Psoas muscle (tissue), 8 donors: Measurements from ENCODE around the gene MYL12B. TPM values are rescaled to one million over a fixed set of nuclear protein-coding genes. Genes with fewer than 3 reads are reported as not detected.

Experiments
- ATAC-seq, 4 donors: fragments of 200-7000 bp; cut with Tn5 transposase; one replicate each; pipeline ENCODE4 v1.9.1; 2020; ENCODE audit warnings: moderate library complexity in 3 of 4, mild to moderate bottlenecking in 2 of 4
- DNase-seq, 2 donors: peaks; one replicate each; pipeline ENCODE4 v3.0.0-alpha.2; 2020
- H3K27ac ChIP-seq: fragments of 200-600 bp; one replicate; pipeline ENCODE4 v1.8.0; 2022
- H3K27me3 ChIP-seq, 3 donors: fragments of 200-600 bp in 1 of 3; one replicate each; pipeline versions ENCODE4 v1.6.1 to v1.8.0; 2013 to 2022; ENCODE audit warnings: low read length in 2 of 3, mild to moderate bottlenecking in 2 of 3, moderate library complexity in 1 of 3; ENCODE audit not compliant: insufficient read depth in 3 of 3
- H3K36me3 ChIP-seq, 2 donors: fragments of 200-600 bp in 1 of 2; one replicate each; pipeline versions ENCODE4 v1.6.1 to v1.8.0; 2013 to 2022; ENCODE audit warnings: low read depth in 1 of 2, mild to moderate bottlenecking in 1 of 2, moderate library complexity in 1 of 2; ENCODE audit not compliant: insufficient read depth in 1 of 2
- H3K4me1 ChIP-seq: fragments of 200-600 bp; one replicate; pipeline ENCODE4 v1.8.0; 2022
- H3K4me3 ChIP-seq: fragments of 200-600 bp; one replicate; pipeline ENCODE4 v1.8.0; 2022; ENCODE audit warnings: mild to moderate bottlenecking
- H3K9me3 ChIP-seq: fragments of 200-600 bp; one replicate; pipeline ENCODE4 v1.8.0; 2022
- CTCF ChIP-seq: fragments of 200-600 bp; IDR thresholded peaks from one replicate; pipeline ENCODE4 v1.8.0; 2022; ENCODE audit warnings: antibody characterized with exemption
- WGBS, 3 donors: extraction: QIAGEN DNeasy Blood & Tissue Kit; methylation state at CpG; one replicate each; pipeline versions ENCODE4 v1.1.6 to v1.1.7; 2013; 5-methylcytosine and 5-hydroxymethylcytosine counted together
- intact Hi-C, 2 donors: fragments of 100-400 bp; cut with DNase I; formaldehyde crosslinking; loops; one replicate each; pipeline versions ENCODE4 v1.11.0 to v1.14.2; 2022
- polyA plus RNA-seq, 3 donors: library from polyadenylated mRNA; stranded (reverse); fragments of 200-250 nt; gene quantifications; one replicate each; pipeline ENCODE4 v1.2.3, GENCODE V29; 2013
- total RNA-seq, 4 donors: library from RNA; stranded (reverse); fragmentation: NEBNext Ultra II Directional in 2 of 4; extraction: Animal tissue kit (Norgen Biotek cat#: 25700) in 2 of 4; gene quantifications; one replicate each; pipeline versions ENCODE4 v1.2.1 to v1.2.4, GENCODE V29; 2021 to 2023
- donor health status: healthy with polysubstance abuse.
- donor health status: DM: no; HTN: no; CAD: no; lungs with moderate emphysema.
- donor health status: Bipolar disorder and iron deficiency.
- donor health status: healthy.
- donor health status: DM: yes; HTN: yes; CAD: no.
- donor health status: DM: no; HTN: no; CAD: no.
- donor health status: DM: no; HTN: no; CAD: no.
- donor health status: DM: yes; HTN: yes; CAD: no.

MYL12B gene
- total and polyA plus RNA-seq, 7 donors: 163 to 243 (median 193) TPM

- intact Hi-C loops: loop anchor here (5.0 kb wide), 2 partner anchors 185 to 190 kb away; partner anchors contain the start of gene TGIF1 (in 1 of the 2)
- ATAC-seq (peak; percentile 35 to 42 (median 36)), DNase-seq (peak in 1 of 2 donors; percentile 60)
- H3K27me3 ChIP-seq: no peaks in the 10 kb centered on the region
- 0 to 1% (median 1%) methylated on average over 41 to 69 of the region's 69 CpGs for WGBS, 3 donors
- peaks cover 0 to 17% of the 10 kb centered on the region in 2 donors for H3K36me3 ChIP-seq
- peaks cover 68% of the 10 kb centered on the region for H3K4me1 ChIP-seq
- no peaks in the 10 kb centered on the region for H3K9me3 ChIP-seq
- peak overlapping the region; percentile 99 for H3K27ac ChIP-seq
- no peak for TF ChIP-seq CTCF
- H3K4me3 ChIP-seq: peak overlapping the region; percentile 91
These were observed 550 bp downstream of the MYL12B start for GRCh38 chr18:3262234-3263131.

- intact Hi-C loops: loop anchor here (5.0 kb wide), 2 partner anchors 184 to 189 kb away; partner anchors contain the start of gene TGIF1 (in 1 of the 2)
These were observed 1.3 kb downstream of the MYL12B start for GRCh38 chr18:3263132-3263700.

GRCh38 chr18:3264362-3264761 is 2.4 kb downstream of the MYL12B start:
- Histone ChIP-seq H3K9me3 (no peaks in the 10 kb centered on the region), H3K4me1 (peaks cover 80% of the 10 kb centered on the region), H3K4me3 (peak overlapping the region; percentile 91), H3K36me3 (no peaks in the 10 kb centered on the region), H3K27me3 (no peaks in the 10 kb centered on the region), H3K27ac (peak overlapping the region; percentile 99)
- WGBS, 3 donors: 62 to 68% (median 65%) methylated on average over 2 of the region's 2 CpGs
- no peak for TF ChIP-seq CTCF
- DNase-seq (no peak), ATAC-seq (no peak)
- intact Hi-C loops: loop anchor here (5.0 kb wide), 2 partner anchors 183 to 188 kb away; partner anchors contain the start of gene TGIF1 (in 1 of the 2)

More at GRCh38 chr18:3263132-3263700, 1.3 kb downstream of the MYL12B start:
- ATAC-seq (no peak), DNase-seq (no peak)
- H3K4me1 ChIP-seq: peaks cover 68% of the 10 kb centered on the region
- no peak for TF ChIP-seq CTCF
- H3K27me3 ChIP-seq: no peaks in the 10 kb centered on the region
- peak overlapping the region; percentile 91 for H3K4me3 ChIP-seq
- H3K27ac ChIP-seq: peak overlapping the region; percentile 99
- WGBS, 3 donors: 18 to 26% (median 20%) methylated on average over 8 of the region's 8 CpGs
- no peaks in the 10 kb centered on the region for H3K9me3 ChIP-seq
- peaks cover 0 to 10% of the 10 kb centered on the region in 2 donors for H3K36me3 ChIP-seq

GRCh38 chr18:3265564-3266033 is 3.7 kb downstream of the MYL12B start:
- ATAC-seq (no peak), DNase-seq (no peak)
- TF ChIP-seq CTCF: no peak
- no peaks in the 10 kb centered on the region for H3K36me3 ChIP-seq
- H3K4me3 ChIP-seq: peak overlapping the region; percentile 91
- no peaks in the 10 kb centered on the region for H3K9me3 ChIP-seq
- H3K4me1 ChIP-seq: peaks cover 80% of the 10 kb centered on the region
- 61 to 65% (median 63%) methylated on average over 3 of the region's 3 CpGs for WGBS, 3 donors
- no peaks in the 10 kb centered on the region for H3K27me3 ChIP-seq
- intact Hi-C loops: no loop called here
- H3K27ac ChIP-seq: no peak overlapping the region
